Karpas-422 (cell line): ENCODE results near the gene FASTK. TPM values are rescaled to one million over a fixed set of nuclear protein-coding genes. Genes with fewer than 3 reads are reported as not detected.

Experiments
- DNase-seq: peaks from one replicate; pipeline ENCODE4 v3.0.0-alpha.2; 2015
- H2AFZ ChIP-seq: fragments of 200-600 bp; sonication (generic); 2 replicates; pipeline ENCODE4 v1.6.1; 2014; ENCODE audit warnings: antibody characterized with exemption, low read length, mixed read lengths
- H3K27ac ChIP-seq: fragments of 200-600 bp; sonication (generic); 2 replicates; pipeline ENCODE4 v1.5.1; 2014; ENCODE audit warnings: mild to moderate bottlenecking, low read length, moderate library complexity
- H3K27me3 ChIP-seq: fragments of 200-600 bp; sonication (generic); 2 replicates; pipeline ENCODE4 v1.6.1; 2014; ENCODE audit warnings: low read length, mixed read lengths
- H3K36me3 ChIP-seq: fragments of 200-600 bp; sonication (generic); 2 replicates; pipeline ENCODE4 v1.6.1; 2014; ENCODE audit warnings: low read length, mixed read lengths; ENCODE audit not compliant: insufficient read depth
- H3K4me1 ChIP-seq: fragments of 200-600 bp; sonication (generic); 2 replicates; pipeline ENCODE4 v1.6.1; 2014; ENCODE audit warnings: mild to moderate bottlenecking, low read length, mixed read lengths
- H3K4me2 ChIP-seq: fragments of 200-600 bp; sonication (generic); 2 replicates; pipeline ENCODE4 v1.6.1; 2014; ENCODE audit warnings: low read length, low read depth, mild to moderate bottlenecking; ENCODE audit not compliant: poor library complexity, severe bottlenecking
- H3K4me3 ChIP-seq: fragments of 200-600 bp; sonication (generic); 2 replicates; pipeline ENCODE4 v1.5.1; 2014; ENCODE audit warnings: mild to moderate bottlenecking, antibody characterized with exemption, low read length, mixed read lengths
- H3K79me2 ChIP-seq: fragments of 200-600 bp; sonication (generic); 2 replicates; pipeline ENCODE4 v1.6.1; 2014; ENCODE audit warnings: mild to moderate bottlenecking, low read length, mixed read lengths
- H3K9ac ChIP-seq: fragments of 200-600 bp; sonication (generic); 2 replicates; pipeline ENCODE4 v1.6.0; 2014; ENCODE audit warnings: low read length
- H3K9me2 ChIP-seq: fragments of 200-600 bp; sonication (generic), shearing (Covaris generic); replicated peaks from 2 replicates; pipeline ENCODE4 v1.6.0; 2014; ENCODE audit warnings: mild to moderate bottlenecking, low read length, moderate library complexity; ENCODE audit not compliant: insufficient read depth
- H3K9me3 ChIP-seq: fragments of 300-700, 200-600 bp; sonication (generic); 2 replicates; pipeline ENCODE4 v1.6.1; 2014; ENCODE audit warnings: low read length, mixed read lengths
- H4K20me1 ChIP-seq: fragments of 200-600 bp; sonication (generic); 2 replicates; pipeline ENCODE4 v1.6.1; 2014; ENCODE audit warnings: mild to moderate bottlenecking, antibody characterized with exemption, low read length, low read depth; ENCODE audit not compliant: insufficient read depth
- total RNA-seq: library from RNA; depleted of rRNA; stranded (reverse); fragments of >200 nt; shearing (Covaris generic); gene quantifications from 2 replicates; pipeline ENCODE4 v1.2.3, GENCODE V29; 2014; ENCODE audit warnings: low replicate concordance

Gene FASTK
- total RNA-seq, 1 experiment from 2014 or later = 48.8 TPM

GRCh38 chr7:151076863-151077704 lies 3.5 kb downstream of the FASTK start:
- Histone ChIP-seq H3K27ac (no peak overlapping the region), H4K20me1 (peaks cover 4% of the 10 kb centered on the region; the same call in 1 of the 2 replicates)

DNA sequence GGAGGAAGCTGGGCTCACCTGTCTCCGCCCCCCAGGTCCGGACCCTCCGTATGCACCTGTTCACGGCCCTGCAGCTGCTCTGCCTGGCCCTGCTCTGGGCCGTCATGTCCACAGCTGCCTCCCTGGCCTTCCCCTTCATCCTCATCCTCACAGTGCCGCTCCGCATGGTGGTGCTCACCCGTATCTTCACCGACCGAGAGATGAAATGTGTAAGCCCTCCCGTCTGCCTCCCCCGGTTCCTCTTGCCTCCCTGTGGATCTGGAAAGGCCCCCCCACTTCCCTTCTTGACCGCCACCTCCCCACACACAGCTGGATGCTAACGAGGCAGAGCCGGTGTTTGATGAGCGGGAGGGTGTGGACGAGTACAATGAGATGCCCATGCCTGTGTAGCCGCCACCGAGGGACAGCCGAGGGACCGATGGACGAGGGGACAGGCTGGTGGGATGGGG lies 4.6 kb downstream of the FASTK start:
- no peak overlapping the region for H3K9ac ChIP-seq
- no peak overlapping the region for H2AFZ ChIP-seq
- peaks cover 22% of the 10 kb centered on the region for H3K79me2 ChIP-seq
- no peaks in the 10 kb centered on the region for H3K9me3 ChIP-seq
- H3K4me2 ChIP-seq = no peak overlapping the region
- H4K20me1 ChIP-seq = peaks cover 4% of the 10 kb centered on the region; the same call in 1 of the 2 replicates
- DNase-seq = no peak
- H3K9me2 ChIP-seq = no peaks in the 10 kb centered on the region
- no peak overlapping the region for H3K4me3 ChIP-seq
- H3K4me1 ChIP-seq = peaks cover 15% of the 10 kb centered on the region
- no peak overlapping the region for H3K27ac ChIP-seq
- no peaks in the 10 kb centered on the region for H3K27me3 ChIP-seq
- H3K36me3 ChIP-seq = peaks cover 2% of the 10 kb centered on the region

More at GRCh38 chr7:151076863-151077704, 3.5 kb downstream of the FASTK start:
- Histone ChIP-seq H3K36me3 (peaks cover 2% of the 10 kb centered on the region), H3K27me3 (no peaks in the 10 kb centered on the region), H3K79me2 (peaks cover 30% of the 10 kb centered on the region), H3K4me1 (peaks cover 26% of the 10 kb centered on the region), H3K4me2 (no peak overlapping the region), H3K9me2 (no peaks in the 10 kb centered on the region), H3K9ac (no peak overlapping the region), H3K9me3 (no peaks in the 10 kb centered on the region), H3K4me3 (no peak overlapping the region), H2AFZ (no peak overlapping the region)
- no peak for DNase-seq

DNA sequence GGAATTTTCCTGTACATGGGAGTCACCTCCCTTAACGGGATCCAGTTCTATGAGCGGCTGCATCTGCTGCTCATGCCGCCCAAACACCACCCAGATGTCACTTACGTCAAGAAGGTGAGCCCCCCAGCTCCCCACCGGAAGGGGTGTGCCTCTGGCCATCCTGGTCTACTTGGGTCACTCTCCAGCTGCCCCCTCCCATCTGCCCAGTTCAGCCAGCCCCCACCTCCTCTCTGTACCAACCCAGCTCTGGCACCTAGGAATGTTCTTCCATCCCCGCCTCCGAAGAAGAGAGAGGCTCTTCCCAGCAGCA lies 5.0 kb downstream of the FASTK start:
- Histone ChIP-seq H3K9ac (no peak overlapping the region), H3K36me3 (peaks cover 2% of the 10 kb centered on the region)

DNA sequence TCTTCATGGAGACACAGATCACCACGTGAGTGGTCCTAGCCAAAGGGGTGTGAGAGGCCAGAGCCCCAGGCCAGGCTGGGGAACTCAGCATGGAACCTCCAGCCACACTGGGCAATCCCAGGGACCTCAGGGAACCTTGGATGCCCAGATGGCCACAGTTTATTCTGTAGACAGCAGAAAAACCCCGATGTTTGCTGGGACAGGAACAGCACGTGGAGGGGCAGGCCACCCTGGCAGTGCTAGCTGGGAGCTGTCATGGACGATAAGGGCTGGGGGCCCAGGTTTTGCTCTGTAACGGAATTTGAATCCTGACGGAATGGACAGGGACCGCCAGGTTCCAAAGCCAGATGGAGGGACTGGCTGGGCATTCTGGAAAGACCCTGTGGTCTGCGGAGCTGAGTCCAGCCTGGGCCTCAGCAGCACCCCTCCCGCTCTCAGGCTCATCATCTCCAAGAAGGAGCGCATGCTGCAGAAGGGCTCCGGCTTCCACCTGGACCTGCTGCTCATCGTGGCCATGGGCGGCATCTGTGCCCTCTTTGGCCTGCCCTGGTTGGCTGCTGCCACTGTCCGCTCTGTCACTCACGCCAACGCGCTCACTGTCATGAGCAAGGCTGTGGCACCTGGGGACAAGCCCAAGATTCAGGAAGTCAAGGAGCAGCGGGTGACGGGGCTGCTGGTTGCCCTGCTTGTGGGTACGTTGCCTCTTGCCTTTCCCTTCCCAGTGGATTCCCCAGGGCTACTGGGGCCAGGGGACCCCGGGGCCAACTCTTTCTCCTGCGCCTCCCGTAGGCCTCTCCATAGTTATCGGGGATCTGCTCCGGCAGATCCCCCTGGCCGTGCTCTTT lies 5.6 kb downstream of the FASTK start:
- Histone ChIP-seq H3K9me3 (no peaks in the 10 kb centered on the region), H3K4me2 (no peak overlapping the region), H4K20me1 (peaks cover 4% of the 10 kb centered on the region; the same call in 1 of the 2 replicates), H3K9ac (no peak overlapping the region), H3K4me3 (no peak overlapping the region), H3K79me2 (peaks cover 17% of the 10 kb centered on the region), H3K36me3 (peaks cover 2% of the 10 kb centered on the region), H2AFZ (no peak overlapping the region), H3K9me2 (no peaks in the 10 kb centered on the region), H3K27ac (no peak overlapping the region), H3K27me3 (no peaks in the 10 kb centered on the region), H3K4me1 (peaks cover 13% of the 10 kb centered on the region)
- no peak for DNase-seq

More for the DNA sequence above, 5.0 kb downstream of the FASTK start:
- no peak overlapping the region for H3K4me3 ChIP-seq
- H3K9me2 ChIP-seq = no peaks in the 10 kb centered on the region
- peaks cover 22% of the 10 kb centered on the region for H3K79me2 ChIP-seq
- H4K20me1 ChIP-seq = peaks cover 4% of the 10 kb centered on the region; the same call in 1 of the 2 replicates
- no peak overlapping the region for H3K27ac ChIP-seq
- H3K4me1 ChIP-seq = peaks cover 13% of the 10 kb centered on the region
- H3K4me2 ChIP-seq = no peak overlapping the region
- no peak overlapping the region for H2AFZ ChIP-seq
- H3K9me3 ChIP-seq = no peaks in the 10 kb centered on the region
- DNase-seq = no peak
- no peaks in the 10 kb centered on the region for H3K27me3 ChIP-seq

DNA sequence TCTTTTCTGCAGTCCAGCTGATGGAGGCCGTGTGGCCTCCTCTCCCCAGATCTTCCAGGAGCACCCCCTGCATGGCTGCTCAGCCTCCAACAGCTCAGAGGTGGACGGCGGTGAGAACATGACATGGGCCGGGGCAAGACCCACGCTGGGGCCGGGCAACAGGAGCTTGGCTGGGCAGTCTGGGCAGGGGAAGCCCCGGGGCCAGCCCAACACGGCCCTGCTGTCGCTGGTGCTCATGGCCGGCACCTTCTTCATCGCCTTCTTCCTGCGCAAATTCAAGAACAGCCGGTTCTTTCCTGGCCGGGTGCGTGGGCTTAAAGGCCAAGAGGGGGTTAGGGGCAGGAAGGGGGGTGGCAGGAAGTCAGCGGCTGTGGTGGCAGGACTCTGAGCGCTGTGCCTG lies 6.6 kb downstream of the FASTK start:
- Histone ChIP-seq H3K9ac (no peak overlapping the region), H3K4me2 (no peak overlapping the region)
- DNase-seq = no peak

GRCh38 chr7:151071032-151071866 lies 9.4 kb downstream of the FASTK start:
- Histone ChIP-seq H3K9ac (no peak overlapping the region), H3K27ac (no peak overlapping the region), H3K36me3 (peaks cover 3% of the 10 kb centered on the region; the same call in 1 of the 2 replicates), H3K4me2 (no peak overlapping the region), H3K79me2 (no peaks in the 10 kb centered on the region), H3K4me3 (no peak overlapping the region), H4K20me1 (no peaks in the 10 kb centered on the region; the same call in 1 of the 2 replicates), H3K27me3 (no peaks in the 10 kb centered on the region), H3K9me2 (no peaks in the 10 kb centered on the region), H3K4me1 (no peaks in the 10 kb centered on the region), H2AFZ (no peak overlapping the region), H3K9me3 (no peaks in the 10 kb centered on the region)
- no peak for DNase-seq

More for the DNA sequence above, 6.6 kb downstream of the FASTK start:
- Histone ChIP-seq H3K27me3 (no peaks in the 10 kb centered on the region), H3K9me2 (no peaks in the 10 kb centered on the region), H3K4me3 (no peak overlapping the region), H3K9me3 (no peaks in the 10 kb centered on the region), H4K20me1 (no peaks in the 10 kb centered on the region; the same call in 1 of the 2 replicates), H2AFZ (no peak overlapping the region), H3K36me3 (peaks cover 2% of the 10 kb centered on the region), H3K27ac (no peak overlapping the region), H3K79me2 (peaks cover 6% of the 10 kb centered on the region), H3K4me1 (peaks cover 5% of the 10 kb centered on the region)

- DNase-seq = no peak
- H3K9me2 ChIP-seq = no peaks in the 10 kb centered on the region
- no peaks in the 10 kb centered on the region for H3K27me3 ChIP-seq
- H3K4me3 ChIP-seq = no peak overlapping the region
- H4K20me1 ChIP-seq = no peaks in the 10 kb centered on the region; the same call in 1 of the 2 replicates
- no peak overlapping the region for H3K4me2 ChIP-seq
- no peaks in the 10 kb centered on the region for H3K4me1 ChIP-seq
- no peaks in the 10 kb centered on the region for H3K9me3 ChIP-seq
- no peak overlapping the region for H3K9ac ChIP-seq
- no peaks in the 10 kb centered on the region for H3K79me2 ChIP-seq
- no peak overlapping the region for H3K27ac ChIP-seq
- peaks cover 3% of the 10 kb centered on the region; the same call in 1 of the 2 replicates for H3K36me3 ChIP-seq
- no peak overlapping the region for H2AFZ ChIP-seq
These were observed 10.0 kb downstream of the FASTK start for GRCh38 chr7:151070574-151070960.
